ENCODE results near the gene NHLRC2.

GRCh38 chr10:113924186-113924585 is 69.7 kb downstream of the NHLRC2 start:
- TF ChIP-seq CTCF (IDR thresholded peaks at IDR 0.05) (no peak), EP300 (IDR thresholded peaks at IDR 0.05) (no peak), POLR2A (IDR thresholded peaks at IDR 0.05) (no peak)

Measured in ovary (tissue), 3 donors.